ENCODE measurements around the gene ZDHHC5.
A peak's percentile ranks its signal among the peaks of the same experiment; 100 is the strongest.
"Not testable (repeated sequence)": the region's sequence is repeated elsewhere in the genome, so short reads cannot be mapped to it uniquely, and the experiment has no call there.

ZDHHC5 gene

GRCh38 chr11:57644748-57645688, 22.9 kb upstream of the ZDHHC5 start:
- DNase-seq (ENCODE audit: low read depth in 2 of 2), result peak; percentile 74

- DNase-seq (ENCODE audit: low read depth in 2 of 2), result no peak
Observed at GRCh38 chr11:57645689-57646085, 22.2 kb upstream of the ZDHHC5 start.

- no peak for DNase-seq (ENCODE audit: low read depth in 2 of 2)
Observed at GRCh38 chr11:57646194-57646798, 21.6 kb upstream of the ZDHHC5 start.

GRCh38 chr11:57646799-57647303, 21.1 kb upstream of the ZDHHC5 start:
- no peak for DNase-seq (ENCODE audit: low read depth in 2 of 2)

GRCh38 chr11:57647372-57647771, 20.5 kb upstream of the ZDHHC5 start:
- DNase-seq (ENCODE audit: low read depth in 2 of 2), result no peak

- no peak for DNase-seq (ENCODE audit: low read depth in 2 of 2)
Observed at GRCh38 chr11:57647960-57648800, 19.7 kb upstream of the ZDHHC5 start.

- DNase-seq (ENCODE audit: low read depth in 2 of 2), result no peak
Observed at GRCh38 chr11:57648801-57649735, 18.8 kb upstream of the ZDHHC5 start.

GRCh38 chr11:57649826-57650738, 17.8 kb upstream of the ZDHHC5 start, which contains the start of gene YPEL4:
Gene YPEL4 (minus strand): TSS chr11:57649912. CDS start chr11:57647107, 2,805 bp downstream.
- peak; percentile 38 to 43 for DNase-seq (ENCODE audit: low read depth in 2 of 2)

- DNase-seq (ENCODE audit: low read depth in 2 of 2), result no peak
Observed at GRCh38 chr11:57650739-57651090, 17.2 kb upstream of the ZDHHC5 start.

GRCh38 chr11:57651408-57651807, 16.5 kb upstream of the ZDHHC5 start:
- no peak for DNase-seq (ENCODE audit: low read depth in 2 of 2)

GRCh38 chr11:57652230-57652629, 15.7 kb upstream of the ZDHHC5 start:
- not testable (repeated sequence) for DNase-seq (ENCODE audit: low read depth in 2 of 2)

GRCh38 chr11:57652662-57653061, 15.3 kb upstream of the ZDHHC5 start:
- no peak for DNase-seq (ENCODE audit: low read depth in 2 of 2)

- DNase-seq (ENCODE audit: low read depth in 2 of 2), result no peak
Observed at GRCh38 chr11:57653163-57653562, 14.8 kb upstream of the ZDHHC5 start.

GRCh38 chr11:57656885-57657193, 11.1 kb upstream of the ZDHHC5 start:
- no peak for DNase-seq (ENCODE audit: low read depth in 2 of 2)

- DNase-seq (ENCODE audit: low read depth in 2 of 2), result peak; percentile 99
Observed at GRCh38 chr11:57657194-57658022, 10.5 kb upstream of the ZDHHC5 start, which contains the start of gene CLP1. Gene CLP1 (plus strand): TSS chr11:57657762. CDS start chr11:57659477, 1,715 bp downstream.

- no peak for DNase-seq (ENCODE audit: low read depth in 2 of 2)
Observed at GRCh38 chr11:57658023-57658361, 9.9 kb upstream of the ZDHHC5 start.

- no peak for DNase-seq (ENCODE audit: low read depth in 2 of 2)
Observed at GRCh38 chr11:57659669-57660068, 8.2 kb upstream of the ZDHHC5 start.

GRCh38 chr11:57662893-57663292, 5.0 kb upstream of the ZDHHC5 start:
- DNase-seq (ENCODE audit: low read depth in 2 of 2), result no peak

- no peak for DNase-seq (ENCODE audit: low read depth in 2 of 2)
Observed at GRCh38 chr11:57663975-57664374, 3.9 kb upstream of the ZDHHC5 start.

Data from activated CD8-positive, alpha-beta memory T cell treated with anti-CD3 and anti-CD28 coated beads for 4 hours (primary cell).